ENCODE results near the gene RAB1B.

The RAB1B gene

GRCh38 chr11:66268244-66268951 is at the start of gene RAB1B:
Gene RAB1B (plus strand): TSS chr11:66268639. CDS start chr11:66268680, 41 bp downstream.
- DNase-seq = peak; percentile 100

GRCh38 chr11:66218846-66219620 is 49.4 kb upstream of the RAB1B start:
- no peak for DNase-seq

- no peak for DNase-seq
Observed at GRCh38 chr11:66219846-66220565, 48.4 kb upstream of the RAB1B start.

GRCh38 chr11:66220566-66220935 is 47.9 kb upstream of the RAB1B start:
- no peak for DNase-seq

- no peak for DNase-seq
Observed at GRCh38 chr11:66221012-66221411, 47.4 kb upstream of the RAB1B start.

- DNase-seq = no peak
Observed at GRCh38 chr11:66221726-66222236, 46.7 kb upstream of the RAB1B start.

GRCh38 chr11:66222358-66223149 is 45.9 kb upstream of the RAB1B start:
- peak; percentile 89 for DNase-seq

GRCh38 chr11:66224226-66224855 is 44.1 kb upstream of the RAB1B start:
- DNase-seq = no peak

GRCh38 chr11:66225066-66225465 is 43.4 kb upstream of the RAB1B start:
- no peak for DNase-seq

GRCh38 chr11:66226101-66226500 is 42.3 kb upstream of the RAB1B start:
- DNase-seq = no peak

- DNase-seq = no peak
Observed at GRCh38 chr11:66227700-66228099, 40.7 kb upstream of the RAB1B start.

- no peak for DNase-seq
Observed at GRCh38 chr11:66228521-66228920, 39.9 kb upstream of the RAB1B start.

- DNase-seq = no peak
Observed at GRCh38 chr11:66230156-66230555, 38.3 kb upstream of the RAB1B start.

GRCh38 chr11:66230978-66231377 is 37.5 kb upstream of the RAB1B start:
- DNase-seq = no peak

GRCh38 chr11:66231561-66231960 is 36.9 kb upstream of the RAB1B start:
- DNase-seq = no peak

GRCh38 chr11:66232769-66233168 is 35.7 kb upstream of the RAB1B start:
- DNase-seq = no peak

GRCh38 chr11:66233301-66233700 is 35.1 kb upstream of the RAB1B start:
- no peak for DNase-seq

GRCh38 chr11:66235141-66235540 is 33.3 kb upstream of the RAB1B start:
- no peak for DNase-seq

- DNase-seq = no peak
Observed at GRCh38 chr11:66237867-66238266, 30.6 kb upstream of the RAB1B start.

- no peak for DNase-seq
Observed at GRCh38 chr11:66238786-66239413, 29.5 kb upstream of the RAB1B start.

- DNase-seq = no peak
Observed at GRCh38 chr11:66239511-66239910, 28.9 kb upstream of the RAB1B start.
